HepG2 (cell line): Measurements from ENCODE around the gene HAX1. TPM values are rescaled to one million over a fixed set of nuclear protein-coding genes. Genes with fewer than 3 reads are reported as not detected.

ENCODE experiments used
- ATAC-seq: fragments of 200-7000 bp; cut with Tn5 transposase; 3 replicates; pipeline ENCODE4 v1.9.1; 2020; ENCODE audit warnings: mild to moderate bottlenecking, moderate library complexity
- BruUV-seq: library from RNA; stranded (reverse); fragments of 400-500 nt; replicated peaks from 2 replicates; lab custom pipeline; 2021; lab: Mats Ljungman, UMichigan
- CTCF ChIA-PET: fragments of 300-600 bp; formaldehyde crosslinking; extraction: SDS; loops from one replicate; lab custom pipeline; 2021; ENCODE audit warnings: low total read pairs, inconsistent platforms, low intra/inter-chr PET ratio; lab: Yijun Ruan, JAX
- POLR2A ChIA-PET: fragments of 350-600 bp; sonication (Branson Sonifier 250); formaldehyde crosslinking; loops from one replicate; lab custom pipeline; 2020; ENCODE audit warnings: antibody characterized with exemption, inconsistent platforms; lab: Yijun Ruan, JAX
- DNase-seq: peaks from one replicate; pipeline ENCODE4 v3.0.0-alpha.2; 2015; ENCODE audit warnings: low spot score
- FAIRE-seq: peaks from 3 replicates; lab custom pipeline; 2011; peaks lifted over from hg19 to GRCh38; lab: Jason Lieb, UNC
- H2AFZ ChIP-seq: one replicate; pipeline ENCODE4 v1.6.1; 2011; ENCODE audit warnings: low read length, inconsistent platforms
- H3K27ac ChIP-seq: fragments of 300-600 bp; 3 replicates; pipeline ENCODE4 v1.8.0; 2011; ENCODE audit warnings: mixed run types, mild to moderate bottlenecking, mixed read lengths, low read length, inconsistent platforms; ENCODE audit not compliant: insufficient read depth; ENCODE audit errors: extremely low read length
- H3K27me3 ChIP-seq, 2 experiments: fragments of 200-600 bp in 1 of 2; 2 replicates in 1 of 2; 3 replicates in 1 of 2; pipeline versions ENCODE4 v1.6.0 to v1.8.0; 2011; ENCODE audit warnings: low read length in 2 of 2, mild to moderate bottlenecking in 2 of 2, moderate library complexity in 2 of 2, inconsistent platforms in 1 of 2; ENCODE audit not compliant: insufficient read depth in 2 of 2, control insufficient read depth in 1 of 2
- H3K36me3 ChIP-seq, 2 experiments: fragments of 200-600 bp in 1 of 2; replicated peaks in 1 of 2; 2 replicates in 1 of 2; 3 replicates in 1 of 2; pipeline versions ENCODE4 v1.5.1 to v1.8.0; 2011; ENCODE audit warnings: low read length in 2 of 2, inconsistent platforms in 1 of 2; ENCODE audit not compliant: insufficient read depth in 2 of 2, control insufficient read depth in 1 of 2
- H3K4me1 ChIP-seq: 2 replicates; pipeline ENCODE4 v1.5.1; 2012; ENCODE audit warnings: low read length, inconsistent platforms; ENCODE audit not compliant: insufficient read depth
- H3K4me2 ChIP-seq: 2 replicates; pipeline ENCODE4 v1.6.0; 2011; ENCODE audit warnings: low read depth, low read length, inconsistent platforms
- H3K4me3 ChIP-seq, 3 experiments: fragments of 200-600 bp in 1 of 3; sonication (generic), shearing (Covaris generic) in 1 of 3; replicated peaks in 1 of 3; 2 replicates each; pipeline ENCODE4 v1.5.1; 2011 to 2016; ENCODE audit warnings: low read length in 3 of 3, inconsistent platforms in 2 of 3, low read depth in 2 of 3, mild to moderate bottlenecking in 2 of 3, control low read depth in 1 of 3, mixed read lengths in 1 of 3; ENCODE audit not compliant: insufficient read depth in 1 of 3
- H3K79me2 ChIP-seq: one replicate; pipeline ENCODE4 v1.6.1; 2011; ENCODE audit warnings: low read length, inconsistent platforms; ENCODE audit not compliant: insufficient read depth
- H3K9ac ChIP-seq: 2 replicates; pipeline ENCODE4 v1.6.0; 2011; ENCODE audit warnings: mild to moderate bottlenecking, low read depth, low read length, inconsistent platforms; ENCODE audit not compliant: insufficient read depth
- H3K9me3 ChIP-seq: 2 replicates; pipeline ENCODE4 v1.5.1; 2012; ENCODE audit warnings: mild to moderate bottlenecking, low read length
- H4K20me1 ChIP-seq: 2 replicates; pipeline ENCODE4 v1.6.0; 2011; ENCODE audit warnings: inconsistent platforms, mild to moderate bottlenecking, low read length, moderate library complexity; ENCODE audit not compliant: insufficient read depth
- BHLHE40 ChIP-seq: IDR thresholded peaks from 2 replicates; pipeline ENCODE4 v1.6.1; 2011; ENCODE audit warnings: low read length, improper control_type of control experiment
- MAF1 ChIP-seq: sonication (generic); formaldehyde crosslinking; IDR thresholded peaks from 2 replicates; pipeline ENCODE4 v1.5.0; 2020; ENCODE audit warnings: missing genetic modification reagents, borderline replicate concordance
- MXI1 ChIP-seq: IDR thresholded peaks from 3 replicates; pipeline ENCODE4 v1.6.1; 2012; ENCODE audit warnings: low read depth, low read length, inconsistent platforms, borderline replicate concordance
- NFIC ChIP-seq: IDR thresholded peaks from 2 replicates; pipeline ENCODE4 v1.6.1; 2012; ENCODE audit warnings: mild to moderate bottlenecking, low read length, inconsistent platforms
- SETDB1 ChIP-seq: sonication (generic); formaldehyde crosslinking; IDR thresholded peaks from 2 replicates; pipeline ENCODE4 v1.5.1; 2020; ENCODE audit warnings: missing genetic modification reagents, mild to moderate bottlenecking, borderline replicate concordance
- SOX13 ChIP-seq, 3 experiments: fragments of 450-650 bp in 1 of 3; sonication (generic) in 1 of 3; formaldehyde crosslinking in 1 of 3; IDR thresholded peaks in 2 of 3; conservative IDR thresholded peaks in 1 of 3; 2 replicates each; pipeline versions ENCODE4 v1.5.0 to v1.6.1; 2016 to 2020; ENCODE audit warnings: antibody characterized with exemption in 1 of 3, mild to moderate bottlenecking in 1 of 3, missing compliant biosample characterization in 1 of 3, missing genetic modification reagents in 1 of 3, moderate library complexity in 1 of 3
- SUZ12 ChIP-seq: fragments of 150-350 bp; IDR thresholded peaks from 2 replicates; pipeline ENCODE4 v1.6.1; 2014; ENCODE audit warnings: low read depth, low read length
- ZBTB10 ChIP-seq: sonication (generic); formaldehyde crosslinking; IDR thresholded peaks from 2 replicates; pipeline ENCODE4 v1.4.0; 2020; ENCODE audit warnings: missing genetic modification reagents, borderline replicate concordance
- ZFP1 ChIP-seq: IDR thresholded peaks from 2 replicates; pipeline ENCODE4 v1.6.1; 2016
- ZFY ChIP-seq: sonication (generic); formaldehyde crosslinking; IDR thresholded peaks from 2 replicates; pipeline ENCODE4 v1.4.0; 2020; ENCODE audit warnings: missing genetic modification reagents
- ZNF180 ChIP-seq: sonication (generic); formaldehyde crosslinking; IDR thresholded peaks from 2 replicates; pipeline ENCODE4 v1.4.0; 2020; ENCODE audit warnings: low read depth, missing genetic modification reagents, borderline replicate concordance
- ZNF326 ChIP-seq: sonication (generic); formaldehyde crosslinking; IDR thresholded peaks from 2 replicates; pipeline ENCODE4 v1.4.0; 2020; ENCODE audit warnings: missing genetic modification reagents, borderline replicate concordance
- ZNF772 ChIP-seq: sonication (generic); formaldehyde crosslinking; IDR thresholded peaks from 2 replicates; pipeline ENCODE4 v1.5.0; 2020; ENCODE audit warnings: mild to moderate bottlenecking, missing genetic modification reagents
- WGBS: methylation state at CpG from one replicate; pipeline ENCODE4 v1.1.6; 2017; ENCODE audit warnings: low lambda C conversion rate; 5-methylcytosine and 5-hydroxymethylcytosine counted together
- in situ Hi-C: cut with HindIII; loops from 2 replicates; pipeline ENCODE4 v1.10.0; 2017; ENCODE audit warnings: low pct_unique_long_range_greater_than_20kb; ENCODE audit not compliant: extremely low pct_ligation_motif_present
- intact Hi-C: fragments of 100-400 bp; cut with micrococcal nuclease; formaldehyde crosslinking; loops from one replicate; pipeline ENCODE4 v1.10.0; 2022; ENCODE audit not compliant: unreplicated experiment
- polyA plus RNA-seq, 8 experiments: library from polyadenylated mRNA; depleted of rRNA in 3 of 8; stranded (reverse) in 7 of 8; unstranded in 1 of 8; fragments of >200 nt; fragmentation: Illumina TruSeq in 4 of 8; extraction: Trizol in 4 of 8; gene quantifications; 2 replicates each; pipeline versions ENCODE4 v1.2.1 to v1.2.3, GENCODE V29; 2011 to 2016; ENCODE audit warnings: low read depth in 4 of 8, missing spikeins in 1 of 8, mixed read lengths in 1 of 8; ENCODE audit not compliant: insufficient read depth in 1 of 8
- total RNA-seq, 5 experiments: library from RNA; depleted of rRNA; stranded (reverse); fragments of >200 nt; fragmentation: Illumina TruSeq; extraction: Trizol; gene quantifications; 2 replicates each; pipeline ENCODE4 v1.2.3, GENCODE V29; 2016; ENCODE audit warnings: low read depth in 1 of 5

The HAX1 gene
- total and polyA plus RNA-seq, 2 of the 13 experiments (the other 11 are each of a cell fraction or from before 2014, with no cell fraction given), result 89.2 to 128 TPM

GRCh38 chr1:154265586-154265985 lies 6.8 kb upstream of the HAX1 start:
- over 99% methylated on average over 4 of the region's 4 CpGs for WGBS
- in situ Hi-C loops (no loop called here), intact Hi-C loops (no loop called here)
- TF ChIP-seq ZFY (CRISPR knock-in tag) (no peak), SUZ12 (no peak), ZNF772 (no peak), ZFP1 (CRISPR knock-in tag) (no peak), ZNF180 (CRISPR knock-in tag) (no peak), SOX13 (IDR thresholded peaks at IDR 0.05) (no peak), SOX13 (CRISPR knock-in tag; conservative IDR thresholded peaks at IDR 0.05 in 1 of 2, IDR thresholded peaks at IDR 0.05 in 1 of 2) (no peak), BHLHE40 (no peak), NFIC (no peak), ZNF326 (CRISPR knock-in tag) (no peak), MAF1 (CRISPR knock-in tag) (no peak), MXI1 (no peak), ZBTB10 (CRISPR knock-in tag) (no peak), SETDB1 (CRISPR knock-in tag) (no peak)
- Histone ChIP-seq H3K4me2 (no peak overlapping the region), H3K79me2 (no peaks in the 10 kb centered on the region), H3K27me3 (no peaks in the 10 kb centered on the region), H4K20me1 (0 out of 2 replicates have a peak, but pooled peaks cover 2% of the 10 kb centered on the region), H3K9me3 (no peaks in the 10 kb centered on the region), H3K27ac (no peak overlapping the region), H3K4me3 (no peak overlapping the region), H2AFZ (no peak overlapping the region), H3K9ac (no peak overlapping the region), H3K36me3 (peaks cover 37 to 77% of the 10 kb centered on the region in 2 experiments), H3K4me1 (no peaks in the 10 kb centered on the region)
- ATAC-seq (no peak), DNase-seq (no peak), FAIRE-seq (no peak)
- ChIA-PET POLR2A (no interaction called here), CTCF (no interaction called here)
- no TSS peak for BruUV-seq
